IMR-90 (cell line): ENCODE data around the gene CELSR1.

ENCODE experiments used
- CTCF ChIP-seq: conservative IDR thresholded peaks from 2 replicates; pipeline ENCODE4 v1.5.1; 2012; ENCODE audit warnings: mild to moderate bottlenecking, low read depth, low read length, improper control_type of control experiment
- RAD21 ChIP-seq: IDR thresholded peaks from 2 replicates; pipeline ENCODE4 v1.6.1; 2012; ENCODE audit warnings: low read length, improper control_type of control experiment

- TF ChIP-seq CTCF (no peak), RAD21 (no peak)
Observed at GRCh38 chr22:46376111-46376510, 161.3 kb downstream of the CELSR1 start.
